Measurements from ENCODE around the gene DNAJB6.

Gene DNAJB6

GRCh38 chr7:157370742-157371141, 33.9 kb downstream of the DNAJB6 start:
- no peak for DNase-seq

GRCh38 chr7:157371296-157371695, 34.5 kb downstream of the DNAJB6 start:
- no peak for DNase-seq

GRCh38 chr7:157372300-157373232, 35.8 kb downstream of the DNAJB6 start:
- DNase-seq: no peak

- no peak for DNase-seq
These were observed 36.7 kb downstream of the DNAJB6 start for GRCh38 chr7:157373493-157373892.

GRCh38 chr7:157375410-157375809, 38.6 kb downstream of the DNAJB6 start:
- DNase-seq: no peak

- DNase-seq: no peak
These were observed 40.8 kb downstream of the DNAJB6 start for GRCh38 chr7:157377436-157378124.

- DNase-seq: no peak
These were observed 41.6 kb downstream of the DNAJB6 start for GRCh38 chr7:157378390-157378789.

- DNase-seq: no peak
These were observed 42.7 kb downstream of the DNAJB6 start for GRCh38 chr7:157379493-157379892.

- DNase-seq: no peak
These were observed 43.6 kb downstream of the DNAJB6 start for GRCh38 chr7:157380416-157380815.

GRCh38 chr7:157383868-157384267, 47.1 kb downstream of the DNAJB6 start:
- no peak for DNase-seq

GRCh38 chr7:157384301-157384700, 47.5 kb downstream of the DNAJB6 start:
- DNase-seq: no peak

- no peak for DNase-seq
These were observed 50.4 kb downstream of the DNAJB6 start for GRCh38 chr7:157386979-157387800.

- no peak for DNase-seq
These were observed 51.5 kb downstream of the DNAJB6 start for GRCh38 chr7:157388301-157388700.

- DNase-seq: no peak
These were observed 53.3 kb downstream of the DNAJB6 start for GRCh38 chr7:157389951-157390730.

- no peak for DNase-seq
These were observed 54.4 kb downstream of the DNAJB6 start for GRCh38 chr7:157391036-157391710.

GRCh38 chr7:157392256-157393037, 55.6 kb downstream of the DNAJB6 start:
- no peak for DNase-seq

GRCh38 chr7:157394246-157395191, 57.7 kb downstream of the DNAJB6 start:
- DNase-seq: no peak

GRCh38 chr7:157395206-157395605, 58.4 kb downstream of the DNAJB6 start:
- no peak for DNase-seq

- no peak for DNase-seq
These were observed 59.7 kb downstream of the DNAJB6 start for GRCh38 chr7:157396316-157397035.
